Testis (tissue), 3 donors: ENCODE measurements around the gene RASAL1. TPM values are rescaled to one million over a fixed set of nuclear protein-coding genes. Genes with fewer than 3 reads are reported as not detected.

ENCODE experiments used
- DNase-seq: peaks from one replicate; pipeline ENCODE4 v3.0.0-alpha.2; 2019
- H3K27ac ChIP-seq, 2 donors: fragments of 200-600 bp; sonication (generic); one replicate each; pipeline ENCODE4 v1.5.1; 2019
- H3K27me3 ChIP-seq: fragments of 200-600 bp; sonication (generic); one replicate; pipeline ENCODE4 v1.5.1; 2019
- H3K36me3 ChIP-seq: fragments of 200-600 bp; sonication (generic); one replicate; pipeline ENCODE4 v1.5.1; 2017; ENCODE audit warnings: low read depth; ENCODE audit errors: missing control alignments
- H3K4me1 ChIP-seq: fragments of 200-600 bp; sonication (generic); one replicate; pipeline ENCODE4 v1.5.1; 2019
- H3K4me3 ChIP-seq, 2 donors: fragments of 200-600 bp; sonication (generic); one replicate each; pipeline ENCODE4 v1.5.1; 2017 to 2019
- H3K9me3 ChIP-seq: fragments of 200-600 bp; sonication (generic); one replicate; pipeline ENCODE4 v1.5.1; 2017
- POLR2A ChIP-seq: fragments of 450-650 bp; IDR thresholded peaks from one replicate; pipeline ENCODE4 v1.6.1; 2017; ENCODE audit warnings: antibody characterized with exemption, mild to moderate bottlenecking, moderate library complexity
- WGBS, 2 donors: methylation state at CpG; one replicate each; pipeline ENCODE4 v1.1.5; 2018; 5-methylcytosine and 5-hydroxymethylcytosine counted together
- intact Hi-C: fragments of 100-400 bp; cut with DNase I; formaldehyde crosslinking; loops from one replicate; pipeline ENCODE4 v1.15.1; 2023; ENCODE audit warnings: low total_unique reads
- polyA plus RNA-seq: library from polyadenylated mRNA; stranded (reverse); fragments of 350-450 nt; fragmentation: Illumina TruSeq; extraction: RNeasy Lipid Tissue Mini Kit (QIAGEN cat#74804); gene quantifications from one replicate; pipeline ENCODE4 v1.2.3, GENCODE V29; 2014; ENCODE audit warnings: low read depth, low replicate concordance; ENCODE audit not compliant: insufficient read depth
- total RNA-seq, 2 donors: library from RNA; depleted of rRNA; stranded (reverse); fragments of >200 nt; gene quantifications; one replicate each; pipeline ENCODE4 v1.2.3, GENCODE V29; 2016
- TF ChIP-seq, protein P1 (sequence below), 3 experiments: fragments of 450-650 bp in 2 of 3; fragments of 200-600 bp in 1 of 3; sonication (generic) in 1 of 3; IDR thresholded peaks; one replicate each; pipeline ENCODE4 v1.5.1; 2016 to 2019; ENCODE audit warnings: antibody characterized with exemption in 3 of 3, mild to moderate bottlenecking in 2 of 3, moderate library complexity in 1 of 3

RASAL1 gene
- total and polyA plus RNA-seq, 3 donors from 2014 or later: 5.0 to 20.1 (median 18.2) TPM

DNA sequence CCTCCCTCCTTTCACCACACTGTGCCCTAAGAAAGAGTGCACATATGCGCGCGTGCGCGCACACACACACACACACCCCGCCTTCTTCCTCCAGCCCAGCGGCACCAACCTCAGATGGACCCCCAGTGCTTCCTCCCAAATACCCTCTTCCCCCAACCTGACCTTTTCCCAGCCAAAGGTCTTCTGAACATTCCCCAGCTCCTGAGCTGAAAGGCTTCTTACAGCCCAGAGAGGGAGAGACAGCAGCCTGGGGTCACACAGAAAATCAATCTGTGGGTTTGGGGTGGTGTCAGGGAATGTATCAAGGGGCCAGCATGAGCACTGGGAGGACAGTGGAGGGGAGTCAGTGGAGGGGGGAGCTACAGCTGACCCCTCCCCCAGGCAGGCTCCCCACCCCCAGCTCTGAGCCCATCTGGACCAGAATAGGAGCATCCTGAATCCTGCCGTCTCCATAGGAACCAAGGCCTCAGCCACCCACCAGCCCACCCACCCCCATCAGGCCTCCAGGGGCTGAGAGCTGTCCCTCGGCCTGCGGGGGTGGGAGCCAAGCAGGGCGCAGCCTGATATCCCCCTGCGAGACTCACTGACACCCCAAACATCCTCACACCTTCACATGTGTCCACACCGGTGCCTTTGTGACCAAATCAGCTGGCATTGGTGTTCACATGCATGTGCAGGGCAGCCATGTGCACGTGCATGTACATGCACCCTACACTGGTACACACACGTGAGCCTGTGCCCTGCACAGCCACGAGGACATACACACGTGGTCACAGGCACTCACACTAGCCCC, 5.7 kb downstream of the RASAL1 start:
- Histone ChIP-seq H3K36me3 (no peaks in the 10 kb centered on the region), H3K9me3 (no peaks in the 10 kb centered on the region), H3K27me3 (no peaks in the 10 kb centered on the region), H3K4me1 (no peaks in the 10 kb centered on the region), H3K27ac (no peak overlapping the region), H3K4me3 (no peak overlapping the region)
- intact Hi-C loops: no loop called here
- no peak for TF ChIP-seq POLR2A
- TF ChIP-seq, protein P1, sequence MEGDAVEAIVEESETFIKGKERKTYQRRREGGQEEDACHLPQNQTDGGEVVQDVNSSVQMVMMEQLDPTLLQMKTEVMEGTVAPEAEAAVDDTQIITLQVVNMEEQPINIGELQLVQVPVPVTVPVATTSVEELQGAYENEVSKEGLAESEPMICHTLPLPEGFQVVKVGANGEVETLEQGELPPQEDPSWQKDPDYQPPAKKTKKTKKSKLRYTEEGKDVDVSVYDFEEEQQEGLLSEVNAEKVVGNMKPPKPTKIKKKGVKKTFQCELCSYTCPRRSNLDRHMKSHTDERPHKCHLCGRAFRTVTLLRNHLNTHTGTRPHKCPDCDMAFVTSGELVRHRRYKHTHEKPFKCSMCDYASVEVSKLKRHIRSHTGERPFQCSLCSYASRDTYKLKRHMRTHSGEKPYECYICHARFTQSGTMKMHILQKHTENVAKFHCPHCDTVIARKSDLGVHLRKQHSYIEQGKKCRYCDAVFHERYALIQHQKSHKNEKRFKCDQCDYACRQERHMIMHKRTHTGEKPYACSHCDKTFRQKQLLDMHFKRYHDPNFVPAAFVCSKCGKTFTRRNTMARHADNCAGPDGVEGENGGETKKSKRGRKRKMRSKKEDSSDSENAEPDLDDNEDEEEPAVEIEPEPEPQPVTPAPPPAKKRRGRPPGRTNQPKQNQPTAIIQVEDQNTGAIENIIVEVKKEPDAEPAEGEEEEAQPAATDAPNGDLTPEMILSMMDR (IDR thresholded peaks at IDR 0.05): no peak
- 82 to 96% methylated on average over 10 to 17 of the region's 17 CpGs for WGBS, 2 donors
- no peak for DNase-seq

DNA sequence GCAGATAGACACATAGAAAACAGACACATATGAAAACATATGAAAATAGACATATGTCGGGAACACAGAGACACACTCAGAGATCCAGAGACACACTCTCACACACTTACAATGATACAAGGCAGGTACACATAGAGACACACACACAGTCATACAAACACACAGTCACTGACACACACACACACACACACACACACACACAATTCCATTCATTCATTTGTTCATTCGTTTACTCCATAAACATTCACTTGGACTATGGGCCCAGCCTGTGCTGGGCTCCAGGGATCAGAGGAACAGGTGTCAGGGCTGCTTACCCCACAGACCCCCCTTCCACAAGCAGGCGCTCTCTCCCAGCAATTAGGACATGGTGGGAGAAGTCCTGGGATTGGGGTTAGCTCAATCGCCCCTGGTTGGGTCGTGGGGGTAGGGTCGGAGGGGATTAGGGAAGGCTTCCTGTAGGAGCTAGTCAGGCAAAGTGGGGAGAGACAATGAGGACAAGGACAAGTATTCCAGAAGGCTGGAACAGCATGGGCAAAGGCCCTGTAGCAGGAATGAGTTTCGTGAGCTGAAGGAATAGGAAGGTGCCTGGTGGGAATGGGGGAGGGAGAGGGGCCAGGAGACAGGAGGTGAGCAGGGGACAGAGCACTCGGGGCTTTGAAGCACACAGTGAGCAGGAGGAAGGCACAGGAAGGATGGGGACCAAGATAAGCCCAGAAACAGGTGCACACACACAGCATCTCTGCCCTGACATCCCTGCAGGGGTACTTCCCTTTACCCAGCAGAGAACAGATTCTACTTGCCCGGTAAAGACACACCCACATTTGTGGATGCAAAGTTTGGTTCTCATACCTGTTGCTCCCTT, 6.5 kb downstream of the RASAL1 start:
- no peak for DNase-seq
- no peaks in the 10 kb centered on the region for H3K27me3 ChIP-seq
- H3K4me3 ChIP-seq: no peak overlapping the region
- intact Hi-C loops: no loop called here
- H3K27ac ChIP-seq: no peak overlapping the region
- no peak for TF ChIP-seq POLR2A
- TF ChIP-seq, protein P1 (IDR thresholded peaks at IDR 0.05): no peak
- no peaks in the 10 kb centered on the region for H3K36me3 ChIP-seq
- 74 to 83% methylated on average over 9 of the region's 9 CpGs for WGBS, 2 donors
- H3K9me3 ChIP-seq: no peaks in the 10 kb centered on the region
- H3K4me1 ChIP-seq: no peaks in the 10 kb centered on the region

DNA sequence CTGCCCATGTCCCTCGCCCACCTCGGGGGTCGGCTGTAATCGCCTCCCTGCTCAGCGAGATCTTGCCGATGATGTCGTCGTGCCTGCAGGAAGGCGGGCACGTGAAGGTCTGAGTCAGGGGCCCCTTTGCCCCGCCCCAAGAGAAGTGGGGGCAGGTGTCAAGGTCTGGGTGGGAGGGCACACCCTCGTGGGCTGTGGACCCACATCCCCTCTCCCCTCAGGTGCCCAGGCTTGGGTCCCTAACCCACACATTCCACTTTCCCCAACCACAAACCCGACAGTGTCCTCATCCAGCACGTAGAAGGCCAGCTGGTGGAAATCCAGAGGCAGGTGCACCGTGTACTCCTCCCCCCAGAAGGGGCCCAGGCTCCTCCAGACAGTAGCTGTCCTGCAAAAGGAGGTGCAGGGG, 7.8 kb downstream of the RASAL1 start:
- intact Hi-C loops: no loop called here
- DNase-seq: no peak
- 53 to 64% methylated on average over 7 to 15 of the region's 15 CpGs for WGBS, 2 donors
- TF ChIP-seq, protein P1 (IDR thresholded peaks at IDR 0.05): no peak
- TF ChIP-seq POLR2A: no peak
- no peaks in the 10 kb centered on the region for H3K9me3 ChIP-seq
- H3K4me3 ChIP-seq: no peak overlapping the region
- no peaks in the 10 kb centered on the region for H3K27me3 ChIP-seq
- no peak overlapping the region for H3K27ac ChIP-seq
- H3K4me1 ChIP-seq: no peaks in the 10 kb centered on the region
- no peaks in the 10 kb centered on the region for H3K36me3 ChIP-seq

DNA sequence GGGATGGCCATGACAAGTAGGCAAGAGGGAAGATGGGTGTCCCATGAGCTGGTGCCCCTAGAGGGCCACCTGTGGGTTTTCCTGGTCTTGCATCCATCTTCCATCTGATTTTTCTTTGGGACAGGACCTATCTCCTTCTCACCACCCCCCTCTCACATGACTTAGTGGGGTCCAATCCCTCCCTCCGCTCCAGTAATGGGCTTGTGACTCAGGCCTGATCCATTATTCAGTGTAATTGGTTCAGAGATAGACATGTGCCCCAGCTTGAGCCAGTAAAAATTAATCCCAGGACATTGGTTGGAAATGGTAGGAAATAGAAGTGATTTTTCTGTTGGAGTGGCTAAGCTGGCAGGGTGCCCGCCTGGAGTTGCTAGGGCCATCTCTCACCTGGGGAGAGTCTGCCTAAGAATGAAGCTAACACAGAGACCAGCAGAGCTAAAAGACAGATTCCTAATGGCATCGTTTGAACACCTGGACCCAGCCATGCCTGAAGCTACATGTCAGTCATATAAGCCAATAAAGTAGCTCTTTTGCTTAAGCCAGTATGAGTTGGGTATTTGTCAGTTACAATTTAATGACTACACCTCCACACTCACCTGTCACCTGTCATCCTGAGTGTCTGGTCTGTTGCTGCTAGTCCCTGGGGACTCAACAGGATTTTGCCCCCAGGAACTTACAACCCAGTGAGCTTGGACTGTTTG, 14.7 kb downstream of the RASAL1 start:
- Histone ChIP-seq H3K4me1 (no peaks in the 10 kb centered on the region), H3K27me3 (no peaks in the 10 kb centered on the region), H3K9me3 (no peaks in the 10 kb centered on the region), H3K36me3 (no peaks in the 10 kb centered on the region), H3K27ac (no peak overlapping the region), H3K4me3 (no peak overlapping the region)
- TF ChIP-seq POLR2A: no peak
- TF ChIP-seq, protein P1 (IDR thresholded peaks at IDR 0.05): no peak
- no peak for DNase-seq
- WGBS, 2 donors: 83% methylated on average over 2 to 3 of the region's 3 CpGs
- intact Hi-C loops: no loop called here
